ENCODE results near the gene APP.

APP gene

DNA sequence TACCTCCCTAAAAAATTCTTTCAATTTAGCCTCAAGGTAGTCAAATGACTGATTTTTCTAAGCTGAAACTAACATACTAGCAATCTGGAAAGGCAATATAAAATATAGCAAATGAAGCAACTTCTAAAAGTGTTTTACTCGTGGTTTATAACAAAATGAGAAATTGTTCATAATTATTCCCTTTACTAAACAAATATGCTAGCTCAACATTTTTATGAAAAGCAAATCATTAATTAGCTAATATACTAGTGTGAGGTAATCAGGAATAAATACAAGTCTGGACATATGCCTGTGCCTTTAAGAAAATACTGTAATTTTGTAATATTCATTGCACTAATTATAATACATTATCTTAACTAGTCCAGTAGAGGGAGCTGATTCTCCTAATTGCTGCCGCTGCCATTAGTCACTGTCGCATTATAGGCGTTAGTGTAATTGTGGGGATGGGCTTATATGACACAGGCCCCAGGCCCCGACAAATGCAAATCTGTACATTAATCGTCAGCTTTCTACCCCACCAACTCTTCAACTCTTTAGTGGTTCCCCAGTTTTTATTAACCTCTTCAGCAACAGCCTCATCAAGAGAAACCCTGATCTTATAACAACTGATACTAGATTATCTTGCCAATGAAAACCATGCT, 274.9 kb downstream of the APP start:
- Histone ChIP-seq H2AFZ (ENCODE audit: low read length, unreplicated experiment) (no peak overlapping the region), H3K4me1 (ENCODE audit: control insufficient read depth, insufficient read depth, low read length, unreplicated experiment) (peaks cover 12% of the 10 kb centered on the region), H3K27ac (ENCODE audit: low read depth, low read length) (no peak overlapping the region), H3K36me3 (ENCODE audit: insufficient read depth, low read length) (peaks cover 13% of the 10 kb centered on the region; the same call in 1 of the 2 replicates), H3K79me2 (ENCODE audit: control insufficient read depth, insufficient read depth, low read length, unreplicated experiment) (no peaks in the 10 kb centered on the region), H3K4me3 (ENCODE audit: low read depth, low read length) (no peak overlapping the region), H3K27me3 (ENCODE audit: insufficient read depth, low read length) (no peaks in the 10 kb centered on the region)

DNA sequence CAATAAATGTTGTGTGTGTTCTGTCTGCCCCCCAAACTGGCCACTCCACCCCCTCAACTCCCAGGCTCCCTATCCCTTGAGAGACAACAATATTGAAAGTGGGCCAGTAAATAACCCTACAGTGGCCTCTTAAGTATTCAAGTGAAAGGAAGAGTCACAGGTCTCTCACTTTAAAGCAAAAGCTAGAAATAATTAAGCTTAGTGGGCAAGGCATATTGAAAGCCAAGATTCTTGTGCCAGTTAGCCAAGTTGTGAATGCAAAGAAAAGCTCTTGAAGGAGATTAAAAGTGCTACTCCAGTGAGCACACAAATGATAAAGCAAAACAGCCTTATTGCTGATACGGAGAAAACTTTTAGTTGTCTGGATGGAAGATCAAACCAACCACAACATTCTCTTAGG, 277.4 kb downstream of the APP start:
- H3K4me3 ChIP-seq (ENCODE audit: low read depth, low read length), result no peak overlapping the region
- no peaks in the 10 kb centered on the region for H3K79me2 ChIP-seq (ENCODE audit: control insufficient read depth, insufficient read depth, low read length, unreplicated experiment)
- H3K27ac ChIP-seq (ENCODE audit: low read depth, low read length), result no peak overlapping the region
- no peak overlapping the region for H2AFZ ChIP-seq (ENCODE audit: low read length, unreplicated experiment)
- H3K27me3 ChIP-seq (ENCODE audit: insufficient read depth, low read length), result no peaks in the 10 kb centered on the region
- H3K4me1 ChIP-seq (ENCODE audit: control insufficient read depth, insufficient read depth, low read length, unreplicated experiment), result peaks cover under 1% of the 10 kb centered on the region
- H3K36me3 ChIP-seq (ENCODE audit: insufficient read depth, low read length), result peaks cover 13% of the 10 kb centered on the region; the same call in 1 of the 2 replicates

DNA sequence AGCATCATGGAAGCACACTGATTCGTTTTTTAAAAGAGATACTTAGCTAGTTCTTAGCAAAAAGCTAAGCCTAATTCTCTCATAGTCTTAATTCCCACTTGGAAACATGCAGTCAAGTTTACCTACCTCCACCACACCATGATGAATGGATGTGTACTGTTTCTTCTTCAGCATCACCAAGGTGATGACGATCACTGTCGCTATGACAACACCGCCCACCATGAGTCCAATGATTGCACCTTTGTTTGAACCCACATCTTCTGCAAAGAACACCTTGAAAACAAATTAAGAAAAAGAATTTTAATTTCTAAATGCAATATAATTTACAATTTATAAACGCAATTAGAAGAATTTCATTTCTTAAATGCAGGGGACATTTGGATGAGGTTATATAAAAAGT, 279.0 kb downstream of the APP start:
- Histone ChIP-seq H3K27ac (ENCODE audit: low read depth, low read length) (no peak overlapping the region), H3K36me3 (ENCODE audit: insufficient read depth, low read length) (peaks cover 13% of the 10 kb centered on the region; the same call in 1 of the 2 replicates), H3K27me3 (ENCODE audit: insufficient read depth, low read length) (no peaks in the 10 kb centered on the region), H3K4me1 (ENCODE audit: control insufficient read depth, insufficient read depth, low read length, unreplicated experiment) (no peaks in the 10 kb centered on the region), H3K79me2 (ENCODE audit: control insufficient read depth, insufficient read depth, low read length, unreplicated experiment) (no peaks in the 10 kb centered on the region), H3K4me3 (ENCODE audit: low read depth, low read length) (no peak overlapping the region), H2AFZ (ENCODE audit: low read length, unreplicated experiment) (no peak overlapping the region)

DNA sequence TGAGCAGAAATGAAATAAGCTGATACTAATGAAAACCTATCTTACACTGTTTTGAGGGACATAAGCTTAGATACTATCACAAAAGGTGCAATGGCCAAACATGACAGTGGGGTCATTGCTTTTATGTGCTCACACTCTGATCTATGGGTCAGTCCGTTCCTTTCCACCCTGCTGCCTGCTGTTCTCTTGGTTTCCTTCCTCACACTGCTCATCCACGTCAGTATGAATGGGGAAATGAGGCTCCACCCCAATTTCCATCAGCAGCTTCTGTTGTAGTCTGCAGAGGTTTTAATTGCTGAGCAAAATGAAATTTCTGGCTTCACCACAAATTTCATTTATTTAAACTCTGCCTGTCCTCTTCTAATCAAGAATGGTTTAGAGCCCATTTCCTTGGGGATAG, 280.6 kb downstream of the APP start:
- H3K27ac ChIP-seq (ENCODE audit: low read depth, low read length), result no peak overlapping the region
- H3K36me3 ChIP-seq (ENCODE audit: insufficient read depth, low read length), result peaks cover 13% of the 10 kb centered on the region; the same call in 1 of the 2 replicates
- no peak overlapping the region for H2AFZ ChIP-seq (ENCODE audit: low read length, unreplicated experiment)
- H3K79me2 ChIP-seq (ENCODE audit: control insufficient read depth, insufficient read depth, low read length, unreplicated experiment), result no peaks in the 10 kb centered on the region
- H3K27me3 ChIP-seq (ENCODE audit: insufficient read depth, low read length), result no peaks in the 10 kb centered on the region
- H3K4me1 ChIP-seq (ENCODE audit: control insufficient read depth, insufficient read depth, low read length, unreplicated experiment), result no peaks in the 10 kb centered on the region
- no peak overlapping the region for H3K4me3 ChIP-seq (ENCODE audit: low read depth, low read length)

DNA sequence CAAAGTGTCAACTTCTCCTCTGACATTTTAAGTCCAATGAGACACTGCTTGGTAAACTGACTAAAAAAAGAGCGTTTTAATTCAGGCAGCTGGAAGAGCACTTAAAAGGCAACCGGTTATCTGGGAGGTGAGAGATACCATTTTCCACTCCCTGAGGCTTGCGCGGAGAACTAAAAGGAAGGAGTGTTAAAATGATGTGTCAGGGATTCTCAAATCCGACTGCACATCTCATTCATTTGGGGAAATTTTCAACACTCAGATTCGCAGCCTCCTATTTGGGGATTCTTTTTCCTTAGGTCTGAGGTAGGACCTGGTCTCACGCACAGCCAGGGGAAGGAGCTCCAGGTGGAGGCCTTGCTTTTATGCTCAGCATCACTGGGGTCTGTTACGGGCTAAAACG, 281.9 kb downstream of the APP start:
- Histone ChIP-seq H3K4me1 (ENCODE audit: control insufficient read depth, insufficient read depth, low read length, unreplicated experiment) (no peaks in the 10 kb centered on the region), H3K27me3 (ENCODE audit: insufficient read depth, low read length) (no peaks in the 10 kb centered on the region), H3K4me3 (ENCODE audit: low read depth, low read length) (no peak overlapping the region), H3K27ac (ENCODE audit: low read depth, low read length) (no peak overlapping the region), H2AFZ (ENCODE audit: low read length, unreplicated experiment) (no peak overlapping the region), H3K36me3 (ENCODE audit: insufficient read depth, low read length) (peaks cover 7% of the 10 kb centered on the region; the same call in 1 of the 2 replicates), H3K79me2 (ENCODE audit: control insufficient read depth, insufficient read depth, low read length, unreplicated experiment) (no peaks in the 10 kb centered on the region)

DNA sequence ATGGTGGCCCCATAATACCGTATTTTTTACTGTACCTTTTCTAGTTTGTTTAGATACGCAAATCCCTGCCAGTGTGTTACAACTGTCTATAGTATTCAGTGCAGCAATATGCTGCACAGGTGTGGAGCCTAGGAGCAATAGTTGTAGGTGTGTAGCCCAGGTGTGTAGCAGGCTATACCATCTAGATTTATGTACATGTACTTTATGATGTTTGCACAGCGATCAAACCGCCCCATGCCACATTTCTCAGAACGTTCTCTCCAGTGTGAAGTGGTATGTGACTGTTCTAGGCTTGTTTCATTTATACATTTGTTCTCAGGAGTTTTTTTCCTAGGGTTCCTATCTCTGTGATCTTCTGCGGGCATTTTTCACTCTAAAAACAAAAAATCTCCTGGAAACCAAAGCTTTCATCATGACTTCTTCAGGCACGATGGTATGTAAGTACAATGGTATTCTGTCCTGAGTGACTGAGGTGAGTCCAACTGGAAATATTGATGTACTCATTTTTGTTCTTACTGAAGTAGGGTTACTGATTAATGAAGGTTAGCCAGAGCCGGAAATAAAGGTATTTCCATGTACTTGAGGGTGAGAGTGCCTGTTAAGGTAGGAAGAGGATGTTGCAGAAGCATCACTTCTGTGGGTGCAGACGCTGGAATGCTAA, 282.8 kb downstream of the APP start:
- Histone ChIP-seq H3K79me2 (ENCODE audit: control insufficient read depth, insufficient read depth, low read length, unreplicated experiment) (no peaks in the 10 kb centered on the region), H2AFZ (ENCODE audit: low read length, unreplicated experiment) (no peak overlapping the region), H3K4me3 (ENCODE audit: low read depth, low read length) (no peak overlapping the region), H3K4me1 (ENCODE audit: control insufficient read depth, insufficient read depth, low read length, unreplicated experiment) (no peaks in the 10 kb centered on the region), H3K36me3 (ENCODE audit: insufficient read depth, low read length) (peaks cover 7% of the 10 kb centered on the region; the same call in 1 of the 2 replicates), H3K27ac (ENCODE audit: low read depth, low read length) (no peak overlapping the region), H3K27me3 (ENCODE audit: insufficient read depth, low read length) (no peaks in the 10 kb centered on the region)

DNA sequence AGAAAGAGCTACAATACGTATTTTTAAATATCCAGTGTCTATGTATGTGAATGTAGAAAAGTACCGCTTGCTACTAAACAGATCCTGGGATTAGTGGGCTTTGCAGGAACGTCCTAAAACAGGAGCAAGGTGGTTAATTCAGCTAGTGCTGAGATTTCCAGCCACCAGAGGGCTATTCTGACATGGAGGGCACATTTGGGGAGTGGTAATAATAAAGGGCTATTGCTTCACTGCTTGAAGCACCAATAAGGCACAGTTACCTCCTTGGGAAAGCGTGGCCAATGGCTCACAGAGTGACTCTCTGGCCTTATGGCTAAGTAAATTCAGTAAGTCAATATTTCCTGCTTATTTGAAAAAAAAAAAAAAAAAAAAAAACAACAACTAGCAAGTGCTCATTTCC, 283.4 kb downstream of the APP start:
- Histone ChIP-seq H3K4me1 (ENCODE audit: control insufficient read depth, insufficient read depth, low read length, unreplicated experiment) (no peaks in the 10 kb centered on the region), H3K4me3 (ENCODE audit: low read depth, low read length) (no peak overlapping the region), H3K27ac (ENCODE audit: low read depth, low read length) (no peak overlapping the region), H3K79me2 (ENCODE audit: control insufficient read depth, insufficient read depth, low read length, unreplicated experiment) (no peaks in the 10 kb centered on the region), H3K36me3 (ENCODE audit: insufficient read depth, low read length) (peaks cover 7% of the 10 kb centered on the region; the same call in 1 of the 2 replicates), H3K27me3 (ENCODE audit: insufficient read depth, low read length) (no peaks in the 10 kb centered on the region), H2AFZ (ENCODE audit: low read length, unreplicated experiment) (no peak overlapping the region)

DNA sequence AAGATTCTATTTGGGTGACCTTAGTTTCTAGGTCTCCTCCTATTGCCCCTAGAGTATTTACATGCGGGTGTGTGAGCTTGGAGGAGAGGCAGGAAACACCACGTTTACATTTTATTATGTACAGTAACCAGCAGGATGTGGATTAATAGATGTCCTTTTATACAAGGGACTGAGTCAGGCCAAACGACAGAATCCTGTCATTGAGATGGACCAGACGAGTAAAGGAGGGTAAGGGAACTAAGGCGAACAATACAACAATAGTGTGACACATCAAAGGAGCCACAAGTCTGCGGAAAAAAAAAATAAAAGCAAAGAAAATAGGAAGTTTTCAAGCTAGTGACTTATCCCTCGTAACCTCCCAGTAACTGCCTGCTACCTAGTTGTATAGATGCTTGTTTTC, 284.7 kb downstream of the APP start:
- no peak overlapping the region for H3K27ac ChIP-seq (ENCODE audit: low read depth, low read length)
- peaks cover 7% of the 10 kb centered on the region; the same call in 1 of the 2 replicates for H3K36me3 ChIP-seq (ENCODE audit: insufficient read depth, low read length)
- no peaks in the 10 kb centered on the region for H3K79me2 ChIP-seq (ENCODE audit: control insufficient read depth, insufficient read depth, low read length, unreplicated experiment)
- no peak overlapping the region for H2AFZ ChIP-seq (ENCODE audit: low read length, unreplicated experiment)
- H3K4me1 ChIP-seq (ENCODE audit: control insufficient read depth, insufficient read depth, low read length, unreplicated experiment), result no peaks in the 10 kb centered on the region
- no peak overlapping the region for H3K4me3 ChIP-seq (ENCODE audit: low read depth, low read length)
- no peaks in the 10 kb centered on the region for H3K27me3 ChIP-seq (ENCODE audit: insufficient read depth, low read length)

DNA sequence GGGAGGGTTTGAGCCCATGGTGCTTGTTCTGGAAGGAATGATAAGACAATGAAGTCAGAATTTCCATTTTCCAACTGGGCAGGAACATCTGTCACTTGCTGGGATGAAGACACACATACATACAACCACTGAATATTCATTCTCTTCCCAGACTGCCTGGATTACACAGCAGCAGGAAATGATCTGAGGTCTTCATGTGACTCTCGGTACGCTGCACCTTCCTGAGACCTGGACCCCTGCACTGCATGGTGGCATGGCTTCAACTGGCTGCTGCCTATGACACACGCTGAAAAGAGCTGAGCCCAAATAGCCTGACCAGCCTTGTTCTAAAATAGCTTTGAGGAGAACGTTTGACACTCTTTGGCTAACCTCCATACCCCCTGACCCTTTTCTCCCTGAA, 285.2 kb downstream of the APP start:
- Histone ChIP-seq H3K79me2 (ENCODE audit: control insufficient read depth, insufficient read depth, low read length, unreplicated experiment) (no peaks in the 10 kb centered on the region), H3K4me3 (ENCODE audit: low read depth, low read length) (no peak overlapping the region), H3K27me3 (ENCODE audit: insufficient read depth, low read length) (no peaks in the 10 kb centered on the region), H3K36me3 (ENCODE audit: insufficient read depth, low read length) (peaks cover 7% of the 10 kb centered on the region; the same call in 1 of the 2 replicates), H2AFZ (ENCODE audit: low read length, unreplicated experiment) (no peak overlapping the region), H3K4me1 (ENCODE audit: control insufficient read depth, insufficient read depth, low read length, unreplicated experiment) (no peaks in the 10 kb centered on the region), H3K27ac (ENCODE audit: low read depth, low read length) (no peak overlapping the region)

DNA sequence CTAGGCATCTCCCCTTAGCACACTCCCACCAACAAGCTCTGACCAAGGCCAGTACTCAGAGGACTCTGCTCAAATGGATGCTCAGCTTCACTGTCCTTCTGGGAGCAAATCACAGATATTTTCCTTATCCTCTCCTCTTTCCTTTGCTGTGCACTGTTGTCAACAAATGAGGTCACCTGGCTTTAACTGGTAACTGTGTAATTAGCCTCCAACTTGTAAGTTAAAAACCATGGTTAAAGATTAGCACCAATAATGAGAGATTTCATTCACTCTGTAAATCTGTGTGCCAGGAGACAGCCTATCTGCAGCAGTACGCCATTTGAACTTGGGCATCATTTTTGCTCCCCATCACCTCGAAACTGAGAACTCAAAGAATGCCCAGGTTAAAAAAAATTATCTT, 286.3 kb downstream of the APP start:
- Histone ChIP-seq H3K36me3 (ENCODE audit: insufficient read depth, low read length) (peaks cover 7% of the 10 kb centered on the region; the same call in 1 of the 2 replicates), H2AFZ (ENCODE audit: low read length, unreplicated experiment) (no peak overlapping the region), H3K79me2 (ENCODE audit: control insufficient read depth, insufficient read depth, low read length, unreplicated experiment) (no peaks in the 10 kb centered on the region), H3K27me3 (ENCODE audit: insufficient read depth, low read length) (no peaks in the 10 kb centered on the region), H3K27ac (ENCODE audit: low read depth, low read length) (no peak overlapping the region), H3K4me3 (ENCODE audit: low read depth, low read length) (no peak overlapping the region), H3K4me1 (ENCODE audit: control insufficient read depth, insufficient read depth, low read length, unreplicated experiment) (no peaks in the 10 kb centered on the region)

Measured in ACC112 (cell line).